OCI-LY3 (cell line): ENCODE data around the gene PACS2.

ENCODE experiments used
- H2AFZ ChIP-seq: fragments of 200-600, 300-600 bp; shearing (Covaris generic); 2 replicates; pipeline ENCODE4 v1.6.0; 2014; ENCODE audit warnings: antibody characterized with exemption, low read depth, low read length
- H3K27ac ChIP-seq: fragments of 200-600, 300-600 bp; sonication (generic); 2 replicates; pipeline ENCODE4 v1.5.1; 2014; ENCODE audit warnings: mild to moderate bottlenecking, low read length, moderate library complexity, mixed read lengths
- H3K27me3 ChIP-seq: fragments of 200-600, 300-600 bp; sonication (generic); 2 replicates; pipeline ENCODE4 v1.6.1; 2014; ENCODE audit warnings: low read depth, low read length, mixed read lengths
- H3K36me3 ChIP-seq: fragments of 200-600, 300-600 bp; sonication (generic); replicated peaks from 2 replicates; pipeline ENCODE3; 2014; ENCODE audit warnings: low read depth, low read length, mixed read lengths
- H3K4me1 ChIP-seq: fragments of 300-600, 200-600 bp; sonication (generic); 2 replicates; pipeline ENCODE4 v1.6.1; 2014; ENCODE audit warnings: low read length, mixed read lengths
- H3K4me2 ChIP-seq: fragments of 200-600, 300-600 bp; sonication (generic); 2 replicates; pipeline ENCODE4 v1.6.1; 2014; ENCODE audit warnings: low read length, mixed read lengths
- H3K4me3 ChIP-seq: fragments of 300-600, 200-600 bp; sonication (generic); 2 replicates; pipeline ENCODE4 v1.5.1; 2014; ENCODE audit warnings: antibody characterized with exemption, mild to moderate bottlenecking, low read length, moderate library complexity
- H3K79me2 ChIP-seq: fragments of 300-600, 200-600 bp; shearing (Covaris generic); 2 replicates; pipeline ENCODE4 v1.6.1; 2014; ENCODE audit warnings: mild to moderate bottlenecking, low read length, mixed read lengths
- H3K9ac ChIP-seq: fragments of 300-600, 200-600 bp; shearing (Covaris generic); 2 replicates; pipeline ENCODE4 v1.6.0; 2014; ENCODE audit warnings: mild to moderate bottlenecking, low read length, moderate library complexity
- H3K9me3 ChIP-seq: fragments of 200-600, 300-600 bp; shearing (Covaris generic); 2 replicates; pipeline ENCODE4 v1.6.1; 2014; ENCODE audit warnings: low read length, mixed read lengths; ENCODE audit not compliant: insufficient read depth
- H4K20me1 ChIP-seq: fragments of 200-600, 300-600 bp; sonication (generic); 2 replicates; pipeline ENCODE4 v1.6.1; 2016; ENCODE audit warnings: low read length, mixed read lengths; ENCODE audit not compliant: insufficient read depth
- EZH2phosphoT487 ChIP-seq: fragments of 200-600 bp; shearing (Covaris generic); IDR thresholded peaks from 2 replicates; pipeline ENCODE4 v1.6.1; 2018; ENCODE audit warnings: antibody characterized with exemption, mixed run types, low read depth
- TF ChIP-seq, protein P1 (sequence below): fragments of 200-600, 300-600 bp; sonication (generic); IDR thresholded peaks from 2 replicates; pipeline ENCODE4 v1.5.1; 2014; ENCODE audit warnings: antibody characterized with exemption, low read length, low read depth

PACS2 gene

DNA sequence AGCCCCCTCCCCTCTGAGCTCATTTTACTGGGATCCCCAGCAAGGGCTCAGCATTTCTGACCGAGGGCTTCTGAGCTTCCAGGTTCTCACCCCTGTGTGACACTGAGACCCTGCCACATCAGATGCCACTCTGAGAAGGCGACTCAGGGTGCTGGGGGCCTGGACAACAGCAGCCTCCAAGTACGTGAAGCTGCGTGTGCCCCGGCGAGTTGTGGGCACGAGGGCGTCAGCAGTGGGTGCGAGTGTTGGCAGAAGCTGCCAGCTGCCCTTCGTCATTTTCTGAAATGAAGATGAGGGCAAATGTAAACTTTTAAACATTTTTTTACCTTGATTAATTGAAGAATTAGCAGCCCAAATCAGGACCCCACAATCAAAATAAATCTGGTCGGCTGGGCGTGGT is 51.1 kb downstream of the PACS2 start:
- H3K4me1 ChIP-seq = no peaks in the 10 kb centered on the region
- no peak overlapping the region for H3K9ac ChIP-seq
- H2AFZ ChIP-seq = no peak overlapping the region
- H4K20me1 ChIP-seq = no peaks in the 10 kb centered on the region
- no peaks in the 10 kb centered on the region for H3K36me3 ChIP-seq
- H3K27me3 ChIP-seq = no peaks in the 10 kb centered on the region
- H3K79me2 ChIP-seq = no peaks in the 10 kb centered on the region
- TF ChIP-seq, protein P1, sequence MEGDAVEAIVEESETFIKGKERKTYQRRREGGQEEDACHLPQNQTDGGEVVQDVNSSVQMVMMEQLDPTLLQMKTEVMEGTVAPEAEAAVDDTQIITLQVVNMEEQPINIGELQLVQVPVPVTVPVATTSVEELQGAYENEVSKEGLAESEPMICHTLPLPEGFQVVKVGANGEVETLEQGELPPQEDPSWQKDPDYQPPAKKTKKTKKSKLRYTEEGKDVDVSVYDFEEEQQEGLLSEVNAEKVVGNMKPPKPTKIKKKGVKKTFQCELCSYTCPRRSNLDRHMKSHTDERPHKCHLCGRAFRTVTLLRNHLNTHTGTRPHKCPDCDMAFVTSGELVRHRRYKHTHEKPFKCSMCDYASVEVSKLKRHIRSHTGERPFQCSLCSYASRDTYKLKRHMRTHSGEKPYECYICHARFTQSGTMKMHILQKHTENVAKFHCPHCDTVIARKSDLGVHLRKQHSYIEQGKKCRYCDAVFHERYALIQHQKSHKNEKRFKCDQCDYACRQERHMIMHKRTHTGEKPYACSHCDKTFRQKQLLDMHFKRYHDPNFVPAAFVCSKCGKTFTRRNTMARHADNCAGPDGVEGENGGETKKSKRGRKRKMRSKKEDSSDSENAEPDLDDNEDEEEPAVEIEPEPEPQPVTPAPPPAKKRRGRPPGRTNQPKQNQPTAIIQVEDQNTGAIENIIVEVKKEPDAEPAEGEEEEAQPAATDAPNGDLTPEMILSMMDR = no peak
- H3K9me3 ChIP-seq = no peaks in the 10 kb centered on the region
- H3K4me2 ChIP-seq = no peak overlapping the region
- no peak overlapping the region for H3K4me3 ChIP-seq
- no peak overlapping the region for H3K27ac ChIP-seq

DNA sequence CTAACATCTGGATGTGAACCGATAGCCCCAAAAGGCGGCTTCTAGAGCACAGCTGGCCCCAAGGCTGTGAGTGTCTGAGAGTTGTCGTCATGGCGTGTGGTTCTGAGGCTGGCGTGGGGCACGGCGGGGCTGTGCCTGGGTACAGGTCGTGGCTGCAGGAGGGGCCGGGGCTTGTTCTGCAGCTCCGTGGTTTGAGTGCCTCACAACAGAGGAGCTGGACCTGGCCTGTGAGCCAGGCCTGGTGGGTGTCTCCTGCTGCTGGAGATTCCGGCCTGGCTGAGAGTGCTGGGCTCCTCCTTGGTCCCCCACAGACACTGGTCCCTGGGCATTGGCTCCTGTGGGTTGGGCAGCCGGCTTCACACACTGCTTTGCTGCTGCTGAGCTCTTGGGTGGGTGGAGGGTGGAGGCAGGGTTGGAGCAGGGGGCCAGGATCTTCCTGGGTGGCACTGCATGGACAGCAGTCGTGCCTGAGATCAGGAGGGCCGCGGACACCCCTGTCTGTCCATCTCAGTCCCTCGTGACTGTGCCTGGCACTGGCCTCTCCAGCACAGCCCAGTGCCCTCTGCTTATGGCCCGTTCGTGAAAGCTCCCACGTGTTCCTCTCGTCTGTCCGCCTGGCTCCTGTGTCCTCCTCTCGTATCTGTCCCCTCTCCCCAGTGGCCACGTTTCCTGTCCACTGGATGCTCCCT is 52.0 kb downstream of the PACS2 start:
- Histone ChIP-seq H3K79me2 (no peaks in the 10 kb centered on the region), H3K36me3 (no peaks in the 10 kb centered on the region), H3K4me3 (no peak overlapping the region), H3K4me2 (no peak overlapping the region), H3K9me3 (no peaks in the 10 kb centered on the region), H3K4me1 (no peaks in the 10 kb centered on the region), H3K27me3 (no peaks in the 10 kb centered on the region), H3K9ac (no peak overlapping the region), H3K27ac (no peak overlapping the region), H4K20me1 (no peaks in the 10 kb centered on the region), H2AFZ (no peak overlapping the region)
- TF ChIP-seq, protein P1 = no peak
- TF ChIP-seq EZH2phosphoT487 = no peak

DNA sequence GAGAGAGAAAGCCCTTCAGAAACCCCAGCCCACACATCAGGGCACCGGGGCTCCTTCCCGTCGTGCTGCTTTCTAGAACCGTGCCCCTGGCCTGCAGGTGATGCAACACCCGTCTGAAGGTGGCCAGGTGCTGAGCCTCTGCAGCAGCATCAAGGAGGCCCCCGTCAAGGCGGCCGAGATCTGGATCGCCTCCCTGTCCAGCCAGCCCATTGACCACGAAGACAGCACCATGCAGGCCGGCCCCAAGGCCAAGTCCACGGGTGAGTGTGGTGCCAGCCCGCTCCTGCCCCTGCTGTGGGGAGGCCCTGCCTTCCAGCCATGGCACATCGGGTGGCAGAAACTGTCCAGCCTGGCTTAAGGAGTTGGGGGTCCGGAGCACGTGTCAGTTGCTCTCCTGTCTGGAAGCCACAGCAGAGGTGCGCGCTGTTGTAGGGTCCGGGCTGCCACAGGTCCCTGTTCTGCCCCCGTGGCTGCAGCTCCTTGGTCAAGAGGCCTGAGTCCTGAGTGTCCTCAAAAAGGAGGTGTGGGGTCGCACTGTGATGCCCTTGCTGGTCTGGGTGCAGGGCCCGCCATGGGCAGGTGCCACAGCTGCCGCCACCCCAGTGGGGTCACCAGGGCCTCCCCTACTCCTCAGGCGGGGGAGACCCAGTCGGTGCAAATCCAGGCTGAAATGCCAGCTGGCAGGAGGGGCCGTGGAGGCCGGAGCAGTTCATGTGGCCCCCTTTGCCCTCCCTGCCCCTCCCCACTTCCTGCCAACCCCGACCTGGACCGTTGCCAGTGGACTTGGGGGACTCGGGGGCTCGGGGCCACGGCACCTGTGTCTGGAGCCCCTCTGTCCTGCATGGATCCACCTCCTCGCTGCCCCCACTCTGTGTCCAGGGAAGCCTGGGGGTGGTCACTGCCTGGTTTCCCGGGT is 52.8 kb downstream of the PACS2 start:
- Histone ChIP-seq H3K9ac (no peak overlapping the region), H3K27me3 (no peaks in the 10 kb centered on the region), H3K9me3 (no peaks in the 10 kb centered on the region), H3K4me3 (no peak overlapping the region), H3K27ac (no peak overlapping the region), H3K4me2 (no peak overlapping the region), H3K36me3 (no peaks in the 10 kb centered on the region), H3K4me1 (no peaks in the 10 kb centered on the region), H2AFZ (no peak overlapping the region), H3K79me2 (no peaks in the 10 kb centered on the region), H4K20me1 (no peaks in the 10 kb centered on the region)
- no peak for TF ChIP-seq EZH2phosphoT487

DNA sequence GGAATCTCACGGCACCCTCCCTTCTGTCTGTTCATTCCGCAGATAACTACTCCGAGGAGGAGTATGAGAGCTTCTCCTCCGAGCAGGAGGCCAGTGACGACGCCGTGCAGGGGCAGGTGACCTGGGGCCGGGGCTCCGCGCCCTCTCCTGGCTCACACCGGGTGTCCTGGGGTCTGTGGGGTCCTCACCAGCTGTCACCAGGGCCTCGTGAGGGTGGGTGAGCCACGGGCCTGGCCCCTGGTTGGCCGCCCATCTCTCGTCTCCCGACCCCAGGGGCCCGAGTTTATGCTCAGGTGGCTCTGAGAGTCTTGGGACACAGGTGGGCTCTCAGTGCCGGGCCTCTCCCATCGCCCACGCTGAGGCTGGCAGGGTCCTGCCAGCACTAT is 53.5 kb downstream of the PACS2 start:
- Histone ChIP-seq H2AFZ (no peak overlapping the region), H3K36me3 (no peaks in the 10 kb centered on the region), H3K79me2 (no peaks in the 10 kb centered on the region), H3K27me3 (no peaks in the 10 kb centered on the region), H3K4me3 (no peak overlapping the region), H3K27ac (no peak overlapping the region), H4K20me1 (no peaks in the 10 kb centered on the region), H3K4me1 (no peaks in the 10 kb centered on the region), H3K9ac (no peak overlapping the region), H3K4me2 (no peak overlapping the region), H3K9me3 (no peaks in the 10 kb centered on the region)
- TF ChIP-seq EZH2phosphoT487 = no peak
- TF ChIP-seq, protein P1 = no peak
